HG02981 (cell line): ENCODE measurements around the gene PCDHB6.
"Not testable (repeated sequence)": the region's sequence is repeated elsewhere in the genome, so short reads cannot be mapped to it uniquely, and the experiment has no call there.

Experiments used
- ATAC-seq: cut with Tn5 transposase; IDR thresholded peaks from one replicate; pipeline ENCODE4 v1.9.1; 2021; ENCODE audit warnings: mild to moderate bottlenecking, moderate library complexity; ENCODE audit not compliant: unreplicated experiment

PCDHB6 gene

GRCh38 chr5:141201646-141202045 is 51.8 kb downstream of the PCDHB6 start:
- not testable (repeated sequence) for ATAC-seq
